Breast epithelium (tissue), 4 donors: ENCODE results near the gene OTOG. TPM values are rescaled to one million over a fixed set of nuclear protein-coding genes. Genes with fewer than 3 reads are reported as not detected.

Experiments used
- DNase-seq, 2 donors: peaks; one replicate each; pipeline ENCODE4 v3.0.0-alpha.2; 2019; ENCODE audit warnings: low spot score in 2 of 2
- H3K27ac ChIP-seq, 2 donors: fragments of 200-600 bp; sonication (generic) in 1 of 2; one replicate each; pipeline ENCODE4 v1.5.1; 2016 to 2019; ENCODE audit warnings: mild to moderate bottlenecking in 1 of 2
- H3K27me3 ChIP-seq, 2 donors: fragments of 200-600 bp; sonication (generic) in 1 of 2; one replicate each; pipeline versions ENCODE4 v1.5.1 to v1.6.0; 2017 to 2019; ENCODE audit warnings: control low read depth in 1 of 2, mild to moderate bottlenecking in 1 of 2
- H3K36me3 ChIP-seq: fragments of 200-600 bp; one replicate; pipeline ENCODE4 v1.5.1; 2019
- H3K4me1 ChIP-seq, 2 donors: fragments of 200-600 bp; sonication (generic); one replicate each; pipeline ENCODE4 v1.5.1; 2016 to 2019; ENCODE audit warnings: control low read depth in 1 of 2
- H3K4me3 ChIP-seq, 3 donors: fragments of 200-600 bp; sonication (generic); 1 replicate in 2 of 3; 2 replicates in 1 of 3; pipeline ENCODE4 v1.5.1; 2016 to 2019; ENCODE audit warnings: mild to moderate bottlenecking in 3 of 3, moderate library complexity in 2 of 3
- H3K9me3 ChIP-seq, 2 donors: fragments of 200-600 bp; sonication (generic) in 1 of 2; one replicate each; pipeline ENCODE4 v1.5.1; 2016 to 2019; ENCODE audit warnings: control low read depth in 1 of 2
- CTCF ChIP-seq, 3 donors: fragments of 450-650 bp; IDR thresholded peaks; one replicate each; pipeline ENCODE4 v1.5.1; 2016 to 2017; ENCODE audit warnings: antibody characterized with exemption in 3 of 3, mild to moderate bottlenecking in 3 of 3, moderate library complexity in 3 of 3
- POLR2A ChIP-seq: fragments of 450-650 bp; IDR thresholded peaks from one replicate; pipeline ENCODE4 v1.6.1; 2016; ENCODE audit warnings: antibody characterized with exemption, mild to moderate bottlenecking, moderate library complexity
- POLR2AphosphoS5 ChIP-seq, 3 donors: sonication (generic); formaldehyde crosslinking; IDR thresholded peaks; one replicate each; pipeline ENCODE4 v1.6.1; 2017; ENCODE audit warnings: antibody characterized with exemption in 3 of 3
- intact Hi-C: fragments of 100-400 bp; cut with DNase I; formaldehyde crosslinking; loops from one replicate; pipeline ENCODE4 v1.15.1; 2023; ENCODE audit warnings: low total_unique reads
- total RNA-seq, 3 donors: library from RNA; depleted of rRNA; stranded (reverse); fragments of >200 nt; gene quantifications; one replicate each; pipeline ENCODE4 v1.1.0, GENCODE V29; 2016

OTOG gene
- total RNA-seq, 3 donors from 2014 or later, result not detected

GRCh38 chr11:17552392-17553248, 5.6 kb downstream of the OTOG start:
- TF ChIP-seq CTCF (IDR thresholded peaks at IDR 0.05) (no peak), POLR2A (no peak), POLR2AphosphoS5 (IDR thresholded peaks at IDR 0.05) (no peak)
- H3K4me3 ChIP-seq, result no peak overlapping the region
- H3K9me3 ChIP-seq, result no peaks in the 10 kb centered on the region
- H3K36me3 ChIP-seq, result no peaks in the 10 kb centered on the region
- intact Hi-C loops, result no loop called here
- no peak overlapping the region for H3K27ac ChIP-seq
- no peaks in the 10 kb centered on the region for H3K4me1 ChIP-seq
- H3K27me3 ChIP-seq, result peaks cover 0 to 8% of the 10 kb centered on the region in 2 donors
- peak in 1 of 2 donors; percentile 49 for DNase-seq

DNA sequence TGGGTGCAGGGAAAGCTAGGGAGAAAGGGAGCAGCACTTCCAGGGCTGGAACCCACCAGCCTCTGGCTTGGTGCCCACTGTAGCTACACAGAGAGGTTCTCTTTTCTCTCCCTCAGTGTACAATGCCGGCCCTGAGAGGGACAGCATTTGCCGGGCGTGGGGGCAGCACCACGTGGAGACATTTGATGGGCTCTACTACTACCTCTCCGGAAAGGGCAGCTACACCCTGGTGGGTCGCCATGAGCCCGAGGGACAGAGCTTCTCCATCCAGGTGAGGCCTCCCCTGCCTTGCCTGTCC, 6.1 kb downstream of the OTOG start:
- intact Hi-C loops, result no loop called here
- no peaks in the 10 kb centered on the region for H3K4me1 ChIP-seq
- no peaks in the 10 kb centered on the region for H3K36me3 ChIP-seq
- TF ChIP-seq POLR2A, result no peak
- no peak for TF ChIP-seq POLR2AphosphoS5 (IDR thresholded peaks at IDR 0.05)
- no peak for TF ChIP-seq CTCF (IDR thresholded peaks at IDR 0.05)
- no peak overlapping the region for H3K27ac ChIP-seq
- H3K27me3 ChIP-seq, result peaks cover 0 to 5% of the 10 kb centered on the region in 2 donors
- peak in 1 of 2 donors; percentile 17 for DNase-seq
- H3K9me3 ChIP-seq, result no peaks in the 10 kb centered on the region
- H3K4me3 ChIP-seq, result no peak overlapping the region

- H3K4me3 ChIP-seq, result no peak overlapping the region
- H3K27me3 ChIP-seq, result peaks cover 0 to 5% of the 10 kb centered on the region in 2 donors
- no peak overlapping the region for H3K27ac ChIP-seq
- H3K36me3 ChIP-seq, result no peaks in the 10 kb centered on the region
- TF ChIP-seq POLR2AphosphoS5 (IDR thresholded peaks at IDR 0.05) (no peak), POLR2A (no peak), CTCF (IDR thresholded peaks at IDR 0.05) (no peak)
- intact Hi-C loops, result no loop called here
- DNase-seq, result no peak
- H3K4me1 ChIP-seq, result no peaks in the 10 kb centered on the region
- H3K9me3 ChIP-seq, result no peaks in the 10 kb centered on the region
Measured at GRCh38 chr11:17554487-17554886, 7.4 kb downstream of the OTOG start.

GRCh38 chr11:17556999-17557398, 9.9 kb downstream of the OTOG start:
- Histone ChIP-seq H3K27ac (no peak overlapping the region), H3K9me3 (no peaks in the 10 kb centered on the region), H3K36me3 (no peaks in the 10 kb centered on the region), H3K4me1 (no peaks in the 10 kb centered on the region), H3K4me3 (no peak overlapping the region), H3K27me3 (peaks cover 0 to 5% of the 10 kb centered on the region in 2 donors)
- TF ChIP-seq CTCF (IDR thresholded peaks at IDR 0.05) (no peak), POLR2AphosphoS5 (IDR thresholded peaks at IDR 0.05) (no peak), POLR2A (no peak)
- intact Hi-C loops, result no loop called here
- peak in 1 of 2 donors; percentile 22 for DNase-seq

- H3K36me3 ChIP-seq, result no peaks in the 10 kb centered on the region
- peak in 1 of 2 donors; percentile 35 for DNase-seq
- intact Hi-C loops, result no loop called here
- H3K4me1 ChIP-seq, result no peaks in the 10 kb centered on the region
- H3K27me3 ChIP-seq, result peaks cover 0 to 5% of the 10 kb centered on the region in 2 donors
- H3K9me3 ChIP-seq, result no peaks in the 10 kb centered on the region
- H3K27ac ChIP-seq, result no peak overlapping the region
- no peak for TF ChIP-seq POLR2A
- no peak for TF ChIP-seq POLR2AphosphoS5 (IDR thresholded peaks at IDR 0.05)
- TF ChIP-seq CTCF (IDR thresholded peaks at IDR 0.05), result no peak
- no peak overlapping the region for H3K4me3 ChIP-seq
Measured at GRCh38 chr11:17558025-17558780, 11.1 kb downstream of the OTOG start.
